Liver (tissue), 3 donors: Measurements from ENCODE around the gene PAPOLG.

ENCODE experiments used
- EGR1 ChIP-seq, 2 donors: IDR thresholded peaks; 2 replicates each; pipeline ENCODE4 v1.6.1; 2016 to 2018; ENCODE audit warnings: antibody characterized with exemption in 2 of 2, low read depth in 2 of 2
- FOXA1 ChIP-seq: IDR thresholded peaks from 2 replicates; pipeline ENCODE4 v1.6.1; 2016; ENCODE audit warnings: antibody characterized with exemption
- TAF1 ChIP-seq: conservative IDR thresholded peaks from 2 replicates; pipeline ENCODE4 v1.6.1; 2016; ENCODE audit warnings: antibody characterized with exemption, mild to moderate bottlenecking
- YY1 ChIP-seq: IDR thresholded peaks from 2 replicates; pipeline ENCODE4 v1.6.1; 2016; ENCODE audit warnings: antibody characterized with exemption, mild to moderate bottlenecking
- TF ChIP-seq, protein P1 (sequence below): fragments of 150-350 bp; IDR thresholded peaks from 2 replicates; pipeline ENCODE4 v1.5.1; 2017; ENCODE audit warnings: improper control_type of control experiment, low read depth, low read length; ENCODE audit not compliant: missing input control
- TF ChIP-seq, protein P2 (sequence below): IDR thresholded peaks from 2 replicates; pipeline ENCODE4 v1.6.1; 2016; ENCODE audit warnings: antibody characterized with exemption, mild to moderate bottlenecking
- TF ChIP-seq, protein P3 (sequence below): IDR thresholded peaks from 2 replicates; pipeline ENCODE4 v1.6.1; 2016; ENCODE audit warnings: antibody characterized with exemption
- donor health status: healthy.
- donor health status: healthy.

DNA sequence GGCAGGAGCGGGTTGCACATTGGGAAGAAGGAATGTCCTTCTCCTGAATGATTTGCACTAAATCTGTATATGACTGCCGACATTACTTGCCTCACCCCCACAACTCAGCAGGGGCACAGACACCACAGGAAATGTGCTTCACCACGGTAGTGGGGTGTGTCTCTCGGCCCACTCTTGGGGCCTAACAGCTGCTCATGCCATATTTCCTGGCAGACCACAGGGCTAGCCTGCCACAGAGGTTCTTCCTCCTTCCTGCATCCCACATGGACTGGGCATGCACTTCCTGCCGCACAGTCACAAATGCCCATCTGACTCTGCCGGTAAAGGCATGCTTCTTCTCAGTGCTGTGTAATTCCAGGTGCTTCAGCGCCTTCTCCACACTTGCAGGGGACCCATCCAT lies 10.3 kb upstream of the PAPOLG start:
- TF ChIP-seq, protein P1, sequence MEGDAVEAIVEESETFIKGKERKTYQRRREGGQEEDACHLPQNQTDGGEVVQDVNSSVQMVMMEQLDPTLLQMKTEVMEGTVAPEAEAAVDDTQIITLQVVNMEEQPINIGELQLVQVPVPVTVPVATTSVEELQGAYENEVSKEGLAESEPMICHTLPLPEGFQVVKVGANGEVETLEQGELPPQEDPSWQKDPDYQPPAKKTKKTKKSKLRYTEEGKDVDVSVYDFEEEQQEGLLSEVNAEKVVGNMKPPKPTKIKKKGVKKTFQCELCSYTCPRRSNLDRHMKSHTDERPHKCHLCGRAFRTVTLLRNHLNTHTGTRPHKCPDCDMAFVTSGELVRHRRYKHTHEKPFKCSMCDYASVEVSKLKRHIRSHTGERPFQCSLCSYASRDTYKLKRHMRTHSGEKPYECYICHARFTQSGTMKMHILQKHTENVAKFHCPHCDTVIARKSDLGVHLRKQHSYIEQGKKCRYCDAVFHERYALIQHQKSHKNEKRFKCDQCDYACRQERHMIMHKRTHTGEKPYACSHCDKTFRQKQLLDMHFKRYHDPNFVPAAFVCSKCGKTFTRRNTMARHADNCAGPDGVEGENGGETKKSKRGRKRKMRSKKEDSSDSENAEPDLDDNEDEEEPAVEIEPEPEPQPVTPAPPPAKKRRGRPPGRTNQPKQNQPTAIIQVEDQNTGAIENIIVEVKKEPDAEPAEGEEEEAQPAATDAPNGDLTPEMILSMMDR: no peak
- no peak for TF ChIP-seq EGR1 (IDR thresholded peaks at IDR 0.05; ENCODE audit: low read depth in 2 of 2)
- TF ChIP-seq FOXA1: no peak
- no peak for TF ChIP-seq YY1
- TF ChIP-seq, protein P2, sequence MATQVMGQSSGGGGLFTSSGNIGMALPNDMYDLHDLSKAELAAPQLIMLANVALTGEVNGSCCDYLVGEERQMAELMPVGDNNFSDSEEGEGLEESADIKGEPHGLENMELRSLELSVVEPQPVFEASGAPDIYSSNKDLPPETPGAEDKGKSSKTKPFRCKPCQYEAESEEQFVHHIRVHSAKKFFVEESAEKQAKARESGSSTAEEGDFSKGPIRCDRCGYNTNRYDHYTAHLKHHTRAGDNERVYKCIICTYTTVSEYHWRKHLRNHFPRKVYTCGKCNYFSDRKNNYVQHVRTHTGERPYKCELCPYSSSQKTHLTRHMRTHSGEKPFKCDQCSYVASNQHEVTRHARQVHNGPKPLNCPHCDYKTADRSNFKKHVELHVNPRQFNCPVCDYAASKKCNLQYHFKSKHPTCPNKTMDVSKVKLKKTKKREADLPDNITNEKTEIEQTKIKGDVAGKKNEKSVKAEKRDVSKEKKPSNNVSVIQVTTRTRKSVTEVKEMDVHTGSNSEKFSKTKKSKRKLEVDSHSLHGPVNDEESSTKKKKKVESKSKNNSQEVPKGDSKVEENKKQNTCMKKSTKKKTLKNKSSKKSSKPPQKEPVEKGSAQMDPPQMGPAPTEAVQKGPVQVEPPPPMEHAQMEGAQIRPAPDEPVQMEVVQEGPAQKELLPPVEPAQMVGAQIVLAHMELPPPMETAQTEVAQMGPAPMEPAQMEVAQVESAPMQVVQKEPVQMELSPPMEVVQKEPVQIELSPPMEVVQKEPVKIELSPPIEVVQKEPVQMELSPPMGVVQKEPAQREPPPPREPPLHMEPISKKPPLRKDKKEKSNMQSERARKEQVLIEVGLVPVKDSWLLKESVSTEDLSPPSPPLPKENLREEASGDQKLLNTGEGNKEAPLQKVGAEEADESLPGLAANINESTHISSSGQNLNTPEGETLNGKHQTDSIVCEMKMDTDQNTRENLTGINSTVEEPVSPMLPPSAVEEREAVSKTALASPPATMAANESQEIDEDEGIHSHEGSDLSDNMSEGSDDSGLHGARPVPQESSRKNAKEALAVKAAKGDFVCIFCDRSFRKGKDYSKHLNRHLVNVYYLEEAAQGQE: no peak
- no peak for TF ChIP-seq TAF1
- TF ChIP-seq, protein P3, sequence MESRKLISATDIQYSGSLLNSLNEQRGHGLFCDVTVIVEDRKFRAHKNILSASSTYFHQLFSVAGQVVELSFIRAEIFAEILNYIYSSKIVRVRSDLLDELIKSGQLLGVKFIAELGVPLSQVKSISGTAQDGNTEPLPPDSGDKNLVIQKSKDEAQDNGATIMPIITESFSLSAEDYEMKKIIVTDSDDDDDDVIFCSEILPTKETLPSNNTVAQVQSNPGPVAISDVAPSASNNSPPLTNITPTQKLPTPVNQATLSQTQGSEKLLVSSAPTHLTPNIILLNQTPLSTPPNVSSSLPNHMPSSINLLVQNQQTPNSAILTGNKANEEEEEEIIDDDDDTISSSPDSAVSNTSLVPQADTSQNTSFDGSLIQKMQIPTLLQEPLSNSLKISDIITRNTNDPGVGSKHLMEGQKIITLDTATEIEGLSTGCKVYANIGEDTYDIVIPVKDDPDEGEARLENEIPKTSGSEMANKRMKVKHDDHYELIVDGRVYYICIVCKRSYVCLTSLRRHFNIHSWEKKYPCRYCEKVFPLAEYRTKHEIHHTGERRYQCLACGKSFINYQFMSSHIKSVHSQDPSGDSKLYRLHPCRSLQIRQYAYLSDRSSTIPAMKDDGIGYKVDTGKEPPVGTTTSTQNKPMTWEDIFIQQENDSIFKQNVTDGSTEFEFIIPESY: no peak
